GM12878 (cell line): ENCODE measurements around the gene KCNK1. TPM values are rescaled to one million over a fixed set of nuclear protein-coding genes. Genes with fewer than 3 reads are reported as not detected.

Source experiments
- ATAC-seq: fragments of 200-7000 bp; cut with Tn5 transposase; 3 replicates; pipeline ENCODE4 v1.9.1; 2020; ENCODE audit warnings: mild to moderate bottlenecking, moderate library complexity
- BruUV-seq: library from RNA; stranded (reverse); fragments of 400-500 nt; replicated peaks from 2 replicates; lab custom pipeline; 2021; lab: Mats Ljungman, UMichigan
- CTCF ChIA-PET: fragments of 300-600 bp; sonication (Branson Sonifier 250); formaldehyde crosslinking; extraction: SDS; loops from one replicate; lab custom pipeline; 2021; ENCODE audit warnings: inconsistent platforms; lab: Yijun Ruan, JAX
- POLR2A ChIA-PET: fragments of 350-600 bp; formaldehyde crosslinking; extraction: SDS; loops from one replicate; lab custom pipeline; 2021; ENCODE audit warnings: inconsistent platforms; lab: Charles Lee
- RAD21 ChIA-PET: fragments of 300-600 bp; sonication (Branson Sonifier 250); formaldehyde crosslinking; loops from one replicate; lab custom pipeline; 2023; ENCODE audit warnings: antibody characterized with exemption; ENCODE audit not compliant: unreplicated experiment; lab: Charles Lee
- SMC1A ChIA-PET: fragments of 300-600 bp; sonication (Branson Sonifier 250); formaldehyde crosslinking; loops from one replicate; lab custom pipeline; 2023; ENCODE audit not compliant: unreplicated experiment, uncharacterized antibody; lab: Charles Lee
- DNase-seq: peaks from one replicate; pipeline ENCODE4 v3.0.0-alpha.2; 2011; ENCODE audit warnings: low read depth, low spot score
- FAIRE-seq: peaks from 3 replicates; lab custom pipeline; 2011; peaks lifted over from hg19 to GRCh38; lab: Jason Lieb, UNC
- H2AFZ ChIP-seq: 2 replicates; pipeline ENCODE4 v1.6.0; 2011; ENCODE audit warnings: low read depth, low read length, control low read depth; ENCODE audit not compliant: control insufficient read depth
- H3K27ac ChIP-seq: 2 replicates; pipeline ENCODE4 v1.5.1; 2011; ENCODE audit warnings: control low read depth; ENCODE audit not compliant: control insufficient read depth, insufficient read depth
- H3K27me3 ChIP-seq, 2 experiments: replicated peaks in 1 of 2; 2 replicates each; pipeline versions ENCODE4 v1.6.0 to v1.6.1; 2011; ENCODE audit warnings: low read length in 1 of 2; ENCODE audit not compliant: control insufficient read depth in 2 of 2, insufficient read depth in 2 of 2
- H3K36me3 ChIP-seq, 2 experiments: 2 replicates each; pipeline ENCODE4 v1.5.1; 2011; ENCODE audit warnings: low read length in 1 of 2; ENCODE audit not compliant: control insufficient read depth in 2 of 2, insufficient read depth in 2 of 2
- H3K4me1 ChIP-seq: 2 replicates; pipeline ENCODE4 v1.6.1; 2011; ENCODE audit warnings: mild to moderate bottlenecking, low read length, moderate library complexity, mixed read lengths; ENCODE audit not compliant: control insufficient read depth, insufficient read depth
- H3K4me2 ChIP-seq: 2 replicates; pipeline ENCODE4 v1.6.0; 2011; ENCODE audit warnings: control low read depth; ENCODE audit not compliant: control insufficient read depth, insufficient read depth
- H3K4me3 ChIP-seq: fragments of 200-600 bp; sonication (generic); 2 replicates; pipeline ENCODE4 v1.5.1; 2016
- H3K79me2 ChIP-seq: 2 replicates; pipeline ENCODE4 v1.6.0; 2011; ENCODE audit warnings: low read length; ENCODE audit not compliant: control insufficient read depth, insufficient read depth
- H3K9ac ChIP-seq: 2 replicates; pipeline ENCODE4 v1.8.0; 2011; ENCODE audit warnings: low read length, control low read depth, mixed read lengths; ENCODE audit not compliant: control insufficient read depth, insufficient read depth
- H3K9me3 ChIP-seq: replicated peaks from 3 replicates; pipeline ENCODE4 v1.5.1; 2011; ENCODE audit warnings: mild to moderate bottlenecking, low read length; ENCODE audit not compliant: control insufficient read depth, insufficient read depth
- H4K20me1 ChIP-seq: 2 replicates; pipeline ENCODE4 v1.6.0; 2011; ENCODE audit not compliant: control insufficient read depth, insufficient read depth
- GABPA ChIP-seq: IDR thresholded peaks from 2 replicates; pipeline ENCODE4 v1.6.1; 2014; ENCODE audit warnings: antibody characterized with exemption, low read depth, mild to moderate bottlenecking, inconsistent platforms
- NFYA ChIP-seq: IDR thresholded peaks from 2 replicates; pipeline ENCODE4 v1.6.1; 2011; ENCODE audit warnings: low read depth, mild to moderate bottlenecking, low read length, improper control_type of control experiment, borderline replicate concordance
- RFX5 ChIP-seq: IDR thresholded peaks from 2 replicates; pipeline ENCODE4 v1.6.1; 2011; ENCODE audit warnings: low read depth, low read length, improper control_type of control experiment
- RUNX3 ChIP-seq: IDR thresholded peaks from 2 replicates; pipeline ENCODE4 v1.6.1; 2012; ENCODE audit warnings: low read length, inconsistent platforms
- TCF12 ChIP-seq: IDR thresholded peaks from 2 replicates; pipeline ENCODE4 v1.6.1; 2011; ENCODE audit warnings: low read depth, mild to moderate bottlenecking, low read length
- ZNF217 ChIP-seq: fragments of 450-650 bp; IDR thresholded peaks from 2 replicates; pipeline ENCODE4 v1.6.1; 2017; ENCODE audit warnings: antibody characterized with exemption, mild to moderate bottlenecking
- WGBS: methylation state at CpG from one replicate; pipeline ENCODE4 v1.1.6; 2016; ENCODE audit warnings: low lambda C conversion rate; ENCODE audit not compliant: insufficient replicate concordance, insufficient coverage; ENCODE audit errors: missing lambda C conversion rate; 5-methylcytosine and 5-hydroxymethylcytosine counted together
- in situ Hi-C: fragments of 300-500 bp; cut with MboI; formaldehyde crosslinking; loops from 9 replicates; pipeline ENCODE4 v1.14.3; 2018; ENCODE audit warnings: mixed read lengths
- intact Hi-C: fragments of 100-400 bp; cut with micrococcal nuclease; formaldehyde crosslinking; loops from one replicate; pipeline ENCODE4 v1.14.2; 2022; ENCODE audit not compliant: unreplicated experiment
- polyA plus RNA-seq, 11 experiments: library from polyadenylated mRNA; depleted of rRNA in 4 of 11; unstranded in 6 of 11; stranded (reverse) in 5 of 11; fragments of >200 nt; fragmentation: Nextera tagmentation in 4 of 11; fragmentation: Illumina TruSeq in 1 of 11; extraction: Ambion mirVana in 4 of 11; extraction: Trizol in 1 of 11; gene quantifications; 1 replicate in 1 of 11; 2 replicates in 10 of 11; pipeline versions ENCODE4 v1.2.1 to v1.2.3, GENCODE V29; 2011 to 2016; ENCODE audit warnings: inconsistent platforms in 2 of 11, missing spikeins in 2 of 11, low read depth in 1 of 11
- total RNA-seq, 4 experiments: library from RNA; depleted of rRNA in 3 of 4; stranded (reverse); fragments of >200 nt in 3 of 4; fragmentation: Illumina TruSeq in 1 of 4; extraction: Trizol in 1 of 4; gene quantifications; 2 replicates each; pipeline versions ENCODE4 v1.2.1 to v1.2.3, GENCODE V29; 2013 to 2021

Gene KCNK1
- total and polyA plus RNA-seq, 10 of the 15 experiments (the other 5 are each of a cell fraction or from before 2014, with no cell fraction given): 9.4 to 27.6 (median 15.1) TPM

DNA sequence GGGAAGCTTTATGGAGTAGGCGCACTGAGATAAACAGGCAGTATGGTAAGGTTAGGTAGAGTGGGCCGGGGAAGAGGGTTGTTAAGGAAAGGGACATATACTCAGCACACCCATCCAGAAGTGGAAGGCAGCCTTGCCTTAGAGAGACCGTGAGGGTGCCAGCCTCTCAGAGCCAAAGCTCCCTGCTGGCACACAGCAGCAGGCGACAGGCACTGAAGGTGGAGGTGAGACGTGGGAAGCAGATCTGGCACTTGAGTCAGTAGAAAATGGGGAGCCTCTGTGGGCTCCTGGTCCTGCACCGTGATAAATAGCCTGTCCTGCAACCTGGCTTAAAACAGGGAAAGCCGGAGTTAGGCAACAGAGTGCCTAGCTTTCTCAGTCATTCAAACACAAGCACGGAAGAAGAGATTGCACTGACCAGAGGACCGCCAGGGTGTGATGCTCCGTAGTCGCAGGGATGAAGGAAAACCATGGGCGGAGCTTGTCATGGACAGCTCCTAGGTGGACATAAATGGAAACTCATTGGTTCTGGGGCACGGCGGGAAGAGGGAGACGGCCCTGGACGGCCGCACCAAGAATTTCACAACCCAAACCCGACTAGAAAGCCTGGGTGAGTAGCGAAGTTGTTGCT lies 15.5 kb downstream of the KCNK1 start:
- Histone ChIP-seq H3K9me3 (no peaks in the 10 kb centered on the region; the same call in 2 of the 3 replicates), H3K4me1 (peaks cover 5% of the 10 kb centered on the region; the same call in 1 of the 2 replicates), H2AFZ (no peak overlapping the region), H3K9ac (no peak overlapping the region), H3K27me3 (no peaks in the 10 kb centered on the region), H3K4me2 (no peak overlapping the region), H3K4me3 (no peak overlapping the region), H3K36me3 (peaks cover 0 to 5% of the 10 kb centered on the region in 2 experiments; a peak in 2 of 4 replicates), H4K20me1 (no peaks in the 10 kb centered on the region), H3K79me2 (no peaks in the 10 kb centered on the region), H3K27ac (no peak overlapping the region)
- in situ Hi-C loops (no loop called here), intact Hi-C loops (no loop called here)
- POLR2A ChIA-PET: interaction anchor here (0.6 kb wide), 1 partner anchor 34 kb away, joined by 4 read pairs; no protein-coding TSS in a partner anchor
- BruUV-seq: no TSS peak
- RAD21 ChIA-PET: interaction anchor here (1.2 to 1.4 kb wide), 3 partner anchors 32 to 189 kb away, joined by 3 to 5 read pairs (median 3); no protein-coding TSS in a partner anchor
- DNase-seq (no peak), FAIRE-seq (no peak), ATAC-seq (no peak)
- 78% methylated on average over 19 of the region's 19 CpGs for WGBS
- TF ChIP-seq ZNF217 (no peak), RUNX3 (no peak), RFX5 (no peak), GABPA (no peak), TCF12 (no peak), NFYA (no peak)
- CTCF ChIA-PET: interaction anchor here (3.3 kb wide), 1 partner anchor 11 kb away, joined by 10 read pairs; no protein-coding TSS in a partner anchor
- SMC1A ChIA-PET: interaction anchor here (0.8 to 4.0 kb wide), 6 partner anchors 10 to 112 kb away, joined by 3 to 20 read pairs (median 4); no protein-coding TSS in a partner anchor
